DOHH2 (cell line): ENCODE measurements around the gene COQ9.

ENCODE experiments used
- CTCF ChIP-seq: fragments of 200-600 bp; sonication (generic); IDR thresholded peaks from one replicate; pipeline ENCODE4 v1.5.1; 2014; ENCODE audit warnings: antibody characterized with exemption, mild to moderate bottlenecking, low read depth, low read length; ENCODE audit not compliant: poor library complexity, severe bottlenecking
- EZH2phosphoT487 ChIP-seq: fragments of 200-600 bp; sonication (generic); IDR thresholded peaks from 2 replicates; pipeline ENCODE4 v1.6.1; 2017; ENCODE audit warnings: borderline replicate concordance, mild to moderate bottlenecking, antibody characterized with exemption, low read length, moderate library complexity, mixed read lengths

- TF ChIP-seq CTCF (no peak), EZH2phosphoT487 (no peak)
Observed at GRCh38 chr16:57504491-57504890, 57.2 kb downstream of the COQ9 start.
